ENCODE results near the gene PARD3B.

PARD3B gene

DNA sequence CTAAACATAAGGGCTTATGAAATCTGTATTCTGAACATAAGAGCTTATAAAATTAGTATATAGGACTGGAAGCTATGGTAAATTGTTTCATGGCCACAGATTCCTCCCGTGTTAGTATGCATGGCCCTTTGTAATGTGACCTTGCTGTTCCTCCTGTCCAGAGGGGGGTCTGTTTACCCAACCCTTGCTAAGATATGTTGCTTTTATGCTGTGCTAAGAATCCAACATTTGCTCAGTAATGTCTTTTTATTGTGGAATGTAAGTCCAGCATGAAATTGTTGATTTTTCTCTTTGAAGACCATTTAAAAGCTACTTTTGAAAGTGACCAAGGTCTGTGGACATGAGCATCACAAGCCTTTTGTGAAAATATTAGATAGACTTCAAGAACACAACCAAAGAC is 485.4 kb downstream of the PARD3B start:
- DNase-seq = no peak

GRCh38 chr2:205032093-205032551 is 486.8 kb downstream of the PARD3B start:
- no peak for DNase-seq

DNA sequence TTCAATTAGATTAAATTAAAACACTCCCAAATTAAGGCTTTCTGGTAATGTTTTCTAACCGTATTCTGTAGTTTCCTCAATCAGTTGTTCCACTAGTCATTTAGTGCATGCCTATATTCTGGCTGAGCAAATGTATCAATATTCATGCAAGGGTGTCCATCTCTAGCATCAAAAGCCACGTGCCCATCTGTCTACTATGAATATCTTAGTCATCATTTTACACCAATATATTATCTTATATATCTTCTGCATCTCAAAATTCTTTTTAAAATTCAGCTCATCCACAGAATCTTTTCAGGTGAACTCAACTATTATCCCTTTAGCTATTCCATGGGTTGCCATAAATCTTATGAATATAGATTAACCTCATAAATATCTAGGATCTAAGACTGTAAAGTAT is 488.2 kb downstream of the PARD3B start:
- no peak for DNase-seq

- DNase-seq = no peak
Observed at GRCh38 chr2:205034034-205034433, 488.8 kb downstream of the PARD3B start.

- DNase-seq = no peak
Observed at GRCh38 chr2:205040323-205040722, 495.0 kb downstream of the PARD3B start.

DNA sequence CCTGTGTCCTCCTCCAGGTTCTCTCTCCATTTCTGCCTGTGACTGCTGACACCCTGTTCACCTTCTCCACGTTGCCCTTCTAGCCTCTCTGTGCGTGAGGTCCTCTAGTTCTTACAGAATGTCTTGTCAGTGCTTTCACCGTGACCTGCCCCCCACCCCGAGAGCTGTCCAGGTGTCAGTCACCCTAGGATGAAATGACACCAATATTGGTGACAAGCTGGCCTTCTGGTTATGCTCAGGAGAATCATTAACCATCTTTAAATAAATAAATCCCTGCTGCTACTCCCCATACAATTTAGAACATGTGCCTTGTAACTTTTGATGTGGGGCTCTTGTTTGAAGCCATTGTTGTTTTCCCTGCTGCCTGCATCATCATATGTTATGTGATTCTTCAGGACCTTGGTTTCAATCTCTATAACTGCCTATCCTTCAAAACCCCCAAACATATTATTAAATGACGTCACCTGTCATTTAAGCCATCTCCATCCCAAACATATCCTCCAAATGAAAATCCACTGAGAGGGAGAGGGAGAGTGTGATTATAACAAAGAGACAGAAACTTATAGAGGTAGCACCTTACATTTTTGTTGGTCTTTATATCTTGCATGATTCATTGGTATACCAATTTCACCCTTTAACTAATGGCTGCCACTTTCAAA is 496.3 kb downstream of the PARD3B start:
- no peak for DNase-seq

- no peak for DNase-seq
Observed at GRCh38 chr2:205043285-205043684, 498.0 kb downstream of the PARD3B start.

- no peak for DNase-seq
Observed at GRCh38 chr2:205045706-205046105, 500.4 kb downstream of the PARD3B start.

- no peak for DNase-seq
Observed at GRCh38 chr2:205047273-205047839, 502.1 kb downstream of the PARD3B start.

GRCh38 chr2:205051417-205051816 is 506.1 kb downstream of the PARD3B start:
- no peak for DNase-seq

GRCh38 chr2:205052781-205053180 is 507.5 kb downstream of the PARD3B start:
- DNase-seq = no peak

DNA sequence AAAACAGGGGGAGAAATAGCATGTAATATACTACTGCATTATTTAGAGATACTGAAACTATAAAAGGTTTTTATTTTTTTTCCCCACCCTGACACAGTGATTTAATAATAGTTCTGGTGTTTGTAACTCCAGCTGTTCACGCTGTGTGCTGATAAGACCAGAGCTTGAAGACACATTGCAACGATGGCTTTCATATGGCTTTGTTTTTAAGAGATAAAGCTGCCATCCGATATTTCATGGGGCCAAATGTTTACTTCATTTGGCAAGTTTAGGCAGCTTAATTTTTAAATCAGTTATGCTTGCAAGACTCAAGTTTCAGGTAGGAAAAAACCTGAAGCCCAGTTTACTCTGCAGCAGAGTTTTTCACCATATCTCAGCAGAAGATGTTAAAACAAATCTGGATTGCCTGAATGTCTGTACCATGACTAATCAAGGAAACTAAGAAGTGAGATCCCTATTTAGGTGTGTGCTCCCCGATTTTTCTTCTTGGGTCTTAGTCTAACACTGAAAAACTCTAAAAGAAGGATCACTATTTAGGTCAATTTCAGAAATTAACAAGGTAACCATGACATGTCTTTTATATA is 508.6 kb downstream of the PARD3B start:
- DNase-seq = no peak

DNA sequence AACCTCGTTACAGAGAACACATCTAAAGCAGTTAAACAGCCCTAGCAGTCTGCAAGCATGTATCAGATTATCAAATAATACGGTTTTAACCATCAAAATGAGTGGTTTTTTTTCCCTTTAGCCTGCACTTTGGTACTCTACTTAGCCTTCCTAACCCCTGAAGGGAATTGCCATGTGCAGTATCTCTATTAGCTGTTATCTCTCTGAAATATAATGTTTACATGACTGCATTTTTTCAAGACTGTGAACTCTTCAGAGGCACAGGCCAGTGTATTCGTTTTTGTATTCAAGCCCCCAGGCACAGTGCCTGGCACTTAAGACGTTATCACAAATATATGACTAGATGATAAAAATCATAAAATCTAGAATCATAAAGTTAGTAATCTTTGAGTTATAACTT is 509.5 kb downstream of the PARD3B start:
- no peak for DNase-seq

GRCh38 chr2:205055251-205055650 is 510.0 kb downstream of the PARD3B start:
- DNase-seq = no peak

DNA sequence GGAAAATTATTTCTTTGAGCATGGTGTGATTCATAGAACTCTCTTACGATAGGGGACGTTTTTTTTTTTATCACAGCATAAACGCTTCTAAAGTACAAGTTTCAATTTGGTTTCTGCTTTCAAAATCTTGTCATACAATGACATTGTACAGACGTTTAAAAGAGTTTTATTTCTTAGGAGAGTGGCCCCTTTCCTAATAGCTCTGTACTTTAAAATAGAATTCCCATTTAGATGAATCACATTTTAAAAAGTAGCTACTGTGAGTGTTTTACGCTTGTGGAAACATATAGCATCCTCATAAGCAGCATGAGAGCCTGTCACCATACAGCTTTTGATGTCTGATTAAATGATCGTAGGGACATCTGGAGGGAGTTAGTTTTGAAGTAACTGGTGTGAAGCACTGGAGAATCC is 510.9 kb downstream of the PARD3B start:
- DNase-seq = no peak

DNA sequence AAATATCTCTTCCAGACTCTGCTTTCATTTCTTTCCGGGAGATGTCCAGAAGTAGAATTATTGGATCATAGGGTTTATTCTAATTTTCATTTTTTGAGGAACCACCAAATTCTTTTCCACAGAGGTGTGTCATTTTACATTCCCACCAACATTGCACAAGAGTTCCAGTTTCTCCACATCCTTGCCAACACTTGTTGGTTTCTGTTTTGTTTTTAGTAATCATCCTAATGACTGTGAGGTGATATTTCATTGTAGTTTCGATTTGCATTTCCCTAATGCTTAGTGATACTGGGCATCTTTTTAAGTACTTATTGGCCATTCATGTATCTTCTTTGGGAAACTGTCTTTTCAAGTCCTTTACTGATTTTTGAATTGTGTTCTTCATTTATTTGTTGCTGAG is 513.1 kb downstream of the PARD3B start:
- no peak for DNase-seq

DNA sequence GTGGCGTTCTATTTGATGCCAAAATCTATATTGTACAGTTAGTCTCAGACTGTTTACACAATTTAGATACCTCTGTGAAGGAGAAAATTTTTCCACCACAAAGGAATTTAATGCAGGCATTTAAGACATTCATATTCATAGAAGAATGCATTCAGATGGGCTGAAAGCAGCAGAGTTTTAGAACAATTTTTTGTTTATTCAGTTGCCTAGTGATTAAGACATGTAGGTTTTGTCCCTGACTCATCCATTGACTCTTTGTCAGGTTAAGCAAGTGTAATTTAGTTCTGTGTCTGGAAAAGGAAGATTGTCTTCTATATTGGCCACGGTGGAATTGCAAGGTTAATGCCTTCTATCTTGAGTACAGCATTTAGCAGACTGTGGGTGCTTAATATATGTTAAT is 515.0 kb downstream of the PARD3B start:
- DNase-seq = no peak

DNA sequence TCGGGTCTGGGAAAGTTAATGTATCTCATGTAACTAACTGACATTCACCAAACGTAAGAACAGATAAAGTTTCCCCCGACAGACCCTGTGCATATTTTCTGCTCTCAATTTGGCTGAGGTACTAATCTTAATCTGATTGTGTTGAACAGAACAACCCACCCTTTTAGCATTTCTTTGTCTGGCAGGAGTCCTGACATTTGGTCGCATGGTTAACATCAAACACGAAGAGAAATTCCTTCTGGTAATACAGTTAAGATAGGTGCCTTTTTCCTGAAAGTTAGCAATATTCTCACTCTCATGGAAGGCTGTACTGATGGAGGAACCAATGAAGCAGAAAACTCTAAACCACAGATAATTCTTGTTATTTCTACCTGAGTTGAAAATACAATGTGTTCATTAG is 520.8 kb downstream of the PARD3B start:
- no peak for DNase-seq

DNA sequence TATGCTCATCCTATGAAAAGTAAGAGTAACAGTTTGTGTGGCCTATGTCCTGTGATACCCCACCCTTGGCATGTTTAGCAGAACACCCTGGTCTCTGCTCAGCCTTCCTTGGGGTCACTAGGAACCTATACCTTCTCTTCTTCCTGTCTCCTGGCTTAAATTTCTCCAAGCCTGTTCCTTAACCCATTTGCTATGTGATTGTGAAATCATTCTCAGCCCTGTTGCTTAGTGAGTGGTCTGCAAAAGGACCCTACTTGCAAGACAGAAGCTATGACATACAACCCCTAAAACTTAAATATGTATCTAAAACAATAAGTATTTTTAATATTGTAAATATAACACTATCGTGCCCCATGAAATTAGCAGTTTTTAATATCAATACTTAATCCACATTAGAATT is 524.7 kb downstream of the PARD3B start:
- DNase-seq = no peak

DNA sequence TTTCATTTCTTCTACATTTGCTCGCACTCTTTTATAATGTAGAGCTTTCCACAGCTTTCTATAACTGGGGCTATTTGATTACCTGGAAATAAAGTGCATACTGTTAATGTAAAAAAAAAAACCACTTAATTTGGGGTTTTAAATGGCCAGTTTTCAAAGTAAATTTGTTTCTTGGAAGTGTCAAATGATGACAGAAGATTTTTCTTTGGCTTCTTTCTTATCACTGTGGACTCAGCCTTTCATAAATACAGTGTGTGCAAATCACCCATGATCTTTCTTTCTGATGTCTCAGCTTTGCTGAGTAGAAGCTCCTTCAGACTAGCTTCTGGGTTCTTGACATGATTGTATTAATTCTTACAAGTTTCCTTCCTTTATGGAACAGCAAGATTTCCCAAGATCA is 525.6 kb downstream of the PARD3B start:
- DNase-seq = no peak

DNA sequence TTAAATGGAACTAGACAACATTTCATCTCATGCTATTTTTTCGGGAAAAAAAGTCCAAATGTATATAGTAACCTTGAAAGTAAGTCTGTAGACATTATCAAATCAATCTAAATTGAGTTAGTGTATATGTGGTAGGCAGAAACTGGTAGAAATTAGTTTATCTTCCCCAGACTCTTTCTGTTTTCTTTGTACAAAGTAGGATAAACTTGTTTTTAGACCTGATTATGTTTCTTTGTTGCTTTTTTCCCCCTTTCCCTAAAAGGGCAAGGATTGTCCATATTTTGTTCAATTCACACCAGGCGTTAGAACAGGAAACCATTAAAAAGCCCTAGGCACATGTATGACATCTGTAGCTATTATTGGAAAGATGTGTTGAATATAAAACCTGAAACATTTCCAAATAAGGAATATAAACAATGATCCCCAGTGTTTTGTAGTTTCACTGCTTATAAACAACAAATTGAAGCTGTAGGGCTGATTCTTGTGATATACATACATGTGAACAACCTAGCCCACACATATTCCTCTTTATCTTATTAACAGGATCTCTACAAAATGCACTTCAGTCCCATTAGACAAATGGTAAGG is 528.3 kb downstream of the PARD3B start:
- DNase-seq = no peak

DNA sequence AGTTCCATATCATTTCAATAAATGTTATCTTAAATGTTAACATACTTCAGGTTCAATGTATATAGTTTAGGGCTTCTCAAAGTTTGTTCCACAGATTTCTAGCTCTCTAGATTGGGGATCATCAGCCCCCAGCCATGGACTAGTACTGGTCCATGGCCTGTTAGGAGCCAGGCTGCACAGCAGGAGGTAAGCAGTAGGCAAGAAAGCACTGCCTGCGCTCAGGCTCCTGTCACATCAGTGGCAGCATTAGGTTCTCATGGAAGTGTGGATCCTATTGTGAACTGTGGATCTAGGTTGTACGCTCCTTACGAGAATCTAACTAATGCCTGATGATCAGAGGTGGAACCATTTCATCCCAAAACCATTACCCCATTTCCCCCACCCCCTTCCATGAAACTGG is 531.1 kb downstream of the PARD3B start:
- DNase-seq = no peak

GRCh38 chr2:205077159-205077558 is 531.9 kb downstream of the PARD3B start:
- DNase-seq = no peak

DNA sequence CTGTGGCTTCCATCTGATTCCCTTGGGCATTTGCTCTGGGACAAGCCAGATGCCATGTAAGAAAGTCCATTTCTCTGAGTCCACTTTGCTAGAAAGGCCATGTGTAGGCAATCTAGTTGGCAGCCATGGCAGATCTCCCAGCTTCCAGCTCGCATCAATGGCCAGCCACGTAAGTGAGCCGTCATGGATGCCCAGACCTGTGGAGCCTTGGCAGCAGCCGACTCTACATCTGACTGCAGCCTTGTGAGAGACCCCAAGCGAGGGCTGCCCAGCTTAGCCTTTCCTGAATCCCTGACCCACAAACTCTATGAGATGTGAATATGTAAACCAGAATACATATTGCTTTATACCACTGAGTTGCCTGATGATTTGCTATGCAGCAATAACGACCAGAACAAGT is 533.5 kb downstream of the PARD3B start:
- no peak for DNase-seq
